GM21447 (cell line): Measurements from ENCODE around the gene TMEM178B.
"Not testable (repeated sequence)": the region's sequence is repeated elsewhere in the genome, so short reads cannot be mapped to it uniquely, and the experiment has no call there.

ENCODE experiments used
- ATAC-seq: cut with Tn5 transposase; IDR thresholded peaks from one replicate; pipeline ENCODE4 v1.9.1; 2021; ENCODE audit not compliant: unreplicated experiment

The TMEM178B gene

DNA sequence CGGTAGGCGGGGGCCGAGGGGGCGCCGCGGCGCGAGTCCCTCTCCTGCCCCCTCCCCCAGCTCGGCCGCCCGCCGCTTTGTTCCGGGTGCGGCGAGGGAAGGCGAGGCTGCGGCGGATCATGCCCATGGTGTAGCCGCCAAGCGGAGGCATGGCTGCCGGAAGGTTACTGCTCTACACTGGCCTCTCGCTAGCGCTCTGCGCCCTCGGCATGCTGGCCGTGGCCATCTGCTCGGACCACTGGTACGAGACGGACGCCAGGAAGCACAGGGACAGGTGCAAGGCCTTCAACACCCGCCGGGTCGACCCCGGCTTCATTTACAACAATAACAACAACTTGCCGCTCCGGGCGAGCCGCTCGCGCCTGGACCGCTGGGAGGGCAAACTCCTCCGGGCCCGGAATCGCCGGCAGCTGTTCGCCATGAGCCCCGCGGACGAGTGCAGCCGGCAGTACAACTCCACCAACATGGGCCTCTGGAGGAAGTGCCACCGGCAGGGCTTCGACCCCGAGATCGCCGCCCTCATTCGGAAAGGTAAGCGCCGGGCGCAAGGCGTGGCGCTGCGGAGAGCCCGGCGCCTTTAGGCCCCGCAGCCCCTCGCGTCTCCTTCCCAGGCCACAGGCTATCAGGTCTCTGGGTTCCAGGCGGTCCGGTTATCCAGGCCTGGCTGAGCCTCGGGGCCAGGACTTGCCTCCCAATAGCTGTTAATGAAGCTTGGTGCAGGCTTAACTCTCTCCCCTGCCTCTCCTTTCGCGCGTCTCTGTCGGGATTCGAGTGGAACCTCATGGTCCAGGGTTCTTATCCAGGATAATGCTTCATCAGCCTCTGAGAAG is 513 bp downstream of the TMEM178B start:
- no peak for ATAC-seq

DNA sequence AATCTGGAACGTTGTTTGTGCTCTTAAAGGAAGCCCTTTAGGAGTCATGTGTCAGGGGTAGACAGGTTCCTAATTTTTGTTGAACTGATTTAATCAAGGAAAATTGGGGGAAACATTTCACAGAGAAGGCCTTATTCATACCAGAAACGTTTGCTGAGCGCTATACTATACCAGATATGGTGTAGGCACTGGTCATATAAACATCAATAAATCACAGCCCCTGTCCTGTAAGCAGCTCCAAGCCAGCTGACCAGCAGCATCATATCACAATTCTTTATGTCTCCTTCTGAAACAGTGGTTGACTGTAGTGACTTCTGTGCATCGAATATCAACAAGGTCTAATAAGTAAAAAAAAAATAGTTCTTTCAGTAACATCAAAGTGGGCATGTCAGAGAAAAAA is 1.1 kb downstream of the TMEM178B start:
- no peak for ATAC-seq

DNA sequence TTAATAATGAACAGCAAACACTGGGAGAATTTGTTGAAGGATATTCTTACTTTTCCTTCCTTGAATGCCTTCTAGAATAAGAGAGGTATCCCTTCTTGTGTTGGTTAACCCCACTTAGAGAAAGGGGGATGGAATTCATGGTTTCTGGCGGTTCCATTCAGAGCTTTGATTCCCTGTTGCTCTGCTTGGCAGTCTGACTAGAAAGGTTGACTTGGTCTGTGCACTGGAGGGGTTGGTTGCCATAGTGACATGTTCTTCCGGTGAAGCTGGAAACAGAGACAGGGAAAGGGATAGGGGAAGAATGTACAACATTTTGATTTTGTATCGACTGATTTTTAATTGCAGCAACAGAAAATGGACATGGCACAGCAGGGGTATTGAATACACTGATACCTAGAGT is 2.5 kb downstream of the TMEM178B start:
- ATAC-seq, result no peak

DNA sequence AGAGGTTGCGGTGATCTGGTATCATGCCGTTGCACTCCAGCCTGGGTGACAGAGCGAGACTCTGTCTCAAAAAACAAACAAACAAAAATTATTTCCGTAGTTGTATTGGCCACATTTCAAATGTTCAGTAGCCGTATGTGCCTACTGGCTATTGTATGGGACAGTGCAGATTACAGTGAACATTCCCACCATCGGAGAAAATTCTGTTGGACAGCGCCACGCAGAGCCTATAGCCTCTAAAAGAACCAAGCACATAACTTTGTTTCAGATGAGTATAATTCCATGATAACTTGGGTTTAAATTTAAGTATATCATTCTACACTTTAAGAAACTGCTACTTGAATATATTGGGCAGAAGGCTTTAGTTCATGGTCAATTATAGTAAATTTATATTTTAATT is 5.4 kb downstream of the TMEM178B start:
- no peak for ATAC-seq

DNA sequence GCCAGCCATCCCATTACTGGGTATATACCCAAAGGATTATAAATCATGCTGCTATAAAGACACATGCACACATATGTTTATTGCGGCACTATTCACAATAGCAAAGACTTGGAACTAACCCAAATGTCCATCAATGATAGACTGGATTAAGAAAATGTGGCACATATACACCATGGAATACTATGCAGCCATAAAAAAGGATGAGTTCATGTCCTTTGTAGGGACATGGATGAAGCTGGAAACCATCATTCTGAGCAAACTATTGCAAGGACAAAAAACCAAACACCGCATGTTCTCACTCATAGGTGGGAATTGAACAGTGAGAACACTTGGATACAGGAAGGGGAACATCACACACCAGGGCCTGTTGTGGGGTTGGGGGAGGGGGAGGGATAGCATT is 15.6 kb downstream of the TMEM178B start:
- not testable (repeated sequence) for ATAC-seq

DNA sequence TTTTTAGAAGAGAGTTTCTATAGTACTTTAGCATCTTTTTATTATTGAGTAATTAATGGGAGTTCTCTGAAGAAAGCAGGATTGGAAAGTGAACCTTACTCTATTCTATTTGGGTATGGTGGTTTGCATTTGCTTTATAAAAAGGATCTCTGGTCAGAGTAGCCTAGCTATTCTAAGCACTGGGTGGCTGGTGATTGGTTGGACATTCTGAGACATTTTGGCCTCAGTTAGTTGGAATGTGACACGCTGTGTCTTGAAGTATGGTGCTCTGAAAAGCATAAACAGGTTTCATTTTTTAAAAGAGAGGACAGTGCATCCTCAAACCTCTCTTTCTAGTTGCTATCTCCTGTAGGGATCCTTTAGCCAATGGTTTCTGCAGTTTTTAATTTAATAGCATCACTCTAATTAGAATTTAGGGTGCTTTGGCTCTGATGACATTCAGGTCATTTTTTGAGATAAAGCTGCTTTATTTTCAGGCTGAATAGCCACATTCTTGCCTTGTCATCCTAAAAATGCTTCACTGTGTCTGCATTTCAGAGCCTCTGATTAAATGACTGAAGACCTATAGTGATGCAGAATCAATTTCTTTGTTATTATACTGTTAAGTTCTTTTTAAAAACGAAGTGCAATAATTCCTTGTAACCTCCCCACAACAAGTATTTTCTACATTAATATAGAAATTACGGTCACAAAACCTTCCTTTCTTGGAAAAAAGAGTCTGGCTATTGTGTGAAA is 20.6 kb downstream of the TMEM178B start:
- no peak for ATAC-seq

DNA sequence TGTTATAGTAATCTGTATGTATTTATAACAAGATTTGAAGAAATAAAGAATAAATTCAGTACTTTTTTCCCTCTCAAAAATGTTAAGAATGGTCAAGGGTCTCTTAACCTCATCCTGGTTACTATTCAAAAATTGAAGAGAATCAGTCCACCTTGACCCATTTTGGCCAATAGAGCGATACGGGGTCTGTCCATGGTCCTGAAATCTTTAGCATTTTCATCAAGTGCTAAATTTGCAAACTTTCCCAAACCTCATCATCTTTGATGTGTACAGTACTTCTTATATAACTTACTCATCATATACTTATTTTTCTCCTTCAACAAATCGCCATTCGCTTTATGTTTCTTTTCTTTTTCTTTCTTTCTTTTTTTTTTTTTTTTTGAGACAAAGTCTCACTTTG is 23.6 kb downstream of the TMEM178B start:
- no peak for ATAC-seq

DNA sequence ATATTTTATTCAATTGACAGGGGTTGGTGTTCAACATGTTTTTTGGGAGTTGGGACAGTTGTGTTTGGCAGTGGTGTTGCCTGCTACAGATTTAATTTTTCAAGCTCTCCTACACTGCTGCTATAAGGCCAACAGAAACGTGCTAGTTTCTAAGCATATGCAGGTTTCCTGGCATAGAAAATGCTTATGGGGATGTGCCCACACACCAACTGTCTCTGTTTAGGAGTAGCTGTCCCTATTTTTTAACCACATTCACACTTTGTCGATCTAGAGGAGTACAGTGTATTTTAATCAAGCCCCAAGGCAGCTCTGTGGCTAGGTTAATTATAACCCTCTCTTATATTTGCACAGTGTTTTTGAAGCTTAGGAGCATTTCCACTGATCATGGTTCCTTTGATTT is 28.6 kb downstream of the TMEM178B start:
- no peak for ATAC-seq

DNA sequence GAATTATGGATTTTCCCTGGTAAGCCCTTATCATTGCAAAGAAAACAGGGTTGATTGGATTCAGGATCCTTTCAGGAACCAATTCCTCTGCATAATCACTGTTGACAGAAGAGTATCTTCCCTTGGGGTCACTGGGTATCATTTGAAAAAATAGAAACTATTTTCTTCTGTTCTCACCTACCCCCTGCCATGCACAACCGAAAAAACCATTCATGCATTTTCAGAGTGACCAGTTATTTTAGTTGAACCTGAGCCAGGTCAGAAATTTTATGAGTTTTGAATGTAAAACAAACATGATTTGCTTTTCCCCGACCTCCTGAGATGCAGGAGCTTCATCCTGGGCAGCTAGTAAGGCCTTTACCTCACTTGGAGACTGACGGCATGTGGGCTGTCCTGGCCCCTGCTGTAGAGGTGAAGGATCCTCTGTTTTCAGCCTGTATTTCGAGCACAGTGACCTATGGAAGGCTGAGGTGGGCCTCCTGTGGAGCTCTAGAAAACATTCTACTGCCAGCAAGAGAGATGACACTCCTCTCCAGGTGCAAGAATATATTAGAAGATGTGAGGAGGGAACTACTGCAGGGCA is 30.1 kb downstream of the TMEM178B start:
- no peak for ATAC-seq

DNA sequence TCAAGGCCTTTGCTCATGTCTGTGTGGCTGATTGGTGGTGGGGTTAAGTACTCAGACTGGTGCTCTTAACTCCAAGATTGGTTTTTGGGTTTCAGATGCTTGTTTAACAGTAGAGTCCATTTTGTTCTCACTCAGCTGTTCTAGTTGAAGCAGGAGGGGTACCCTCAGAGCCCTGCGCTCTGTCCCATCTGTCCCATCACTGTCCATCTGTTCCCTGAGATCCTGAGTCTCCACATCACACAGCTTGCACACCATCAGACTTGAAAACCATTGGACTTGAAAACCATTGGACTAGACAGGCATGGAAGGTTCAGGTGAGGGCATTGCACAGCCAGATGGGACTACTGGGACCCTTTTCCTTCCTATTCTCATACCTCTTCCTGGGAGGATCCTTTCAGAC is 39.3 kb downstream of the TMEM178B start:
- no peak for ATAC-seq

DNA sequence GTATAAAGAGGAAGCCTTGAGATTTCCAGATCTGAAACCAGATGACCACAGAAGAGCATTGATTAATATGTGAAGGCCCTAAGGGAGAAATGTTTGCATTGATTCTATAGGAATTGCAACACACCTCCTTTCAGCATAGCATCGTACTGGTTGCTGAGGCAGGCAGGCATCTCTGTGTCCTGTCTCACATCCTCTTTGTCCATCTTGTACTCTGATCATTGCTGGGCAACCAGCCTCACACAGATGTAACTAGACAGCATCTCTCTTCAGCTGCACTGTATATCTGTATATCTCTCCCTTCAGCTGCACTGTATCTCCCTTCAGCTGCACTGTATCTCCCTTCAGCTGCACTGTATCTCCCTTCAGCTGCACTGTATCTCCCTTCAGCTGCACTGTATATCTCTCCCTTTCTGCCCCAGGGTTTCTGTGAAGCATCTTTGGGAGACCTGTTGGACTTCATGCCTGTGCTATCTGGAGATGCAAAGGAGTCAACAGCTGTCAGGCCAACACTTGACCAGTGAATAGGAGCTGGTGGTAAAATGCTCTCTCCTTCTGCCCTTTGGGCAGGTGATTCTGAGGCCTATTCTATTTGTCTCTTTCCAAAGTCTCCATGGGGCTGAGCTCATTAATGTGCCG is 40.3 kb downstream of the TMEM178B start:
- ATAC-seq, result no peak

DNA sequence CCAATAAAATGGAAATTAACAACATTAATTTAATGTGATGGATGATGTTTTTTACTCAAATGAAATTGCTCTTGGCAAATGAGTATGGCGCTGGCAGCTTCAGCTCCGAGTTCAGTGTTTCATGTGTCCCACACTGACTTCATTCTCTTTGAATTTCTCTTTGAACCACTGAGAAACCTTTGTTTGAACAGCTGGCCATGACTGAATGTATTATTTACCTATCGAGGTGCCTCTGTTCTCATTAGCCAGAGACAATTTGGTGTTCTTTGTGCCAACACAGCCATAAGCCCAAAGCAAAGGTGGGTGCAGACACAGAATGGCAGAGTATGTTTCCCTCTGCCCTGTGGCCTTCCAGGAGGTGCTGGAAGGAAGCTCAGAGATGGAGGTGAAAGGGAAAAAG is 42.1 kb downstream of the TMEM178B start:
- no peak for ATAC-seq

DNA sequence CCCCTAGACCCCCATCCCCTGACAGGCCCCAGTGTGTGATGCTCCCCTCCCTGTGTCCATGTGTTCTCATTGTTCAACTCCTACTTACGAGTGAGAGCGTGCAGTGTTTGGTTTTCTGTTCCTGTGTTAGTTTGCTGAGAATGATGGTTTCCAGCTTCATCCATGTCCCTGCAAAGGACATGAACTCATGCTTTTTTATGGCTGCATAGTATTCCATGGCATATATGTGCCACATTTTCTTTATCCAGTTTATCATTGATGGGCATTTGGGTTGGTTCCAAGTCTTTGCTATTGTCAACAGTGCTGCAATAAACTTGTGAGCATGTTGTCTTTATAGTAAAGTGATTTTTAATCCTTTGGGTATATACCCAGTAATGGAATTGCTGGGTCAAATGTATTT is 42.8 kb downstream of the TMEM178B start:
- ATAC-seq, result not testable (repeated sequence)

DNA sequence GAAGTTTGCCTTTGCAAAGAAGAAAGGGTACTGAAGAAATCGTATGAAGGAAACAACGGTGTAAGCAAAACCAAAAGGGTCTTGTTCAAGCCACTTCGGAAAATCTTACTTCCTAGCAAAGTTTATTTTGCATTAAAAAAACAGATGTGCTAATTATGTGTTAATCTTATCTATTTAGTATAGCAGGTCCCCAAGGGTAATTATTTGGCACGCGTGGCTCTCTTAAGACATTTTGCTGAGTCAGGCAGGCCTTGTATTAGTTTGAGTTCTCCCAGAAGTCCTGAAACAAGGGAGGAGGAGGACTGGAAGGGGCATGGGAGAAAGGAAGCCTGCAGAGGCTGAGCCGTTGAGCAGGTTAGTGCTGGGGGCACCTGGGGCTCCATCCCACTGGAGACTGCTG is 44.9 kb downstream of the TMEM178B start:
- ATAC-seq, result no peak

DNA sequence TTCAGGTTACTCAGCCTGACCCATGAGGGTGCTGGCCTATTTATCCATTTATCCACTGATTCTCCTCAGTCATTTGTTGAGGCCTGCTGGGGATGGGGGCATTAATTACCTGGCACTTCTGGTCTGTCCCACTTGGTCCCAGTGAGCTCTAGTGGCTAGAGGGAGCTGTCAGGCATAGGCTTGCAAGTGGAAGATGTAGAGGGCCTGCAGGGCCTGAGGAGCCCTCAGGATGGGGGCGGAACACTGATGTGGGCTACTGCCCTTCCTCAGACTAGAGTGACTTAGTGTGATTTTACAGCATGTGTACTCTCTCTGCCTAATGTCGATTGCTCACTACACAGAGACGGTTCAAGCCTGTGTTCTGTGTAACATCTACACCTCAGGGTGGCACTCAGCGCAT is 45.3 kb downstream of the TMEM178B start:
- ATAC-seq, result no peak

DNA sequence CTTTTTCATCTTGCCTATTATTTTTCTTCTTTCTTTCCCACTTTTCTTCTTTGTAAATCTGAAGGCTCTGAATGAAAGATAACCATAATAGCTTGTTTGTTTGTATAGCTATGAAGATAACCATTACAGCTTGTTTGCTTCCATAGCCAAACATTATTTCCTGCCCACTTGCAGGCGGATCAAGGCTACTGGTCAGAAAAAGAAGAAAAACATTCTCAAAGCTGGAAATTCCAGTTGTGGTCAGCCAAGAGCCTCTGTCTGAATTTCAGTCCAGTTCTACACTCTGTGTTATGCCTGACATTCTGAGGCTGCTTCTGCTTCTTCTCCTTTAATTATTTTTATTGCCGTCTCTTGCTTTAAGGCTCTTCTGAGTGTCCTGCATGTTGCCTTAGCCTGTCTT is 48.9 kb downstream of the TMEM178B start:
- no peak for ATAC-seq

DNA sequence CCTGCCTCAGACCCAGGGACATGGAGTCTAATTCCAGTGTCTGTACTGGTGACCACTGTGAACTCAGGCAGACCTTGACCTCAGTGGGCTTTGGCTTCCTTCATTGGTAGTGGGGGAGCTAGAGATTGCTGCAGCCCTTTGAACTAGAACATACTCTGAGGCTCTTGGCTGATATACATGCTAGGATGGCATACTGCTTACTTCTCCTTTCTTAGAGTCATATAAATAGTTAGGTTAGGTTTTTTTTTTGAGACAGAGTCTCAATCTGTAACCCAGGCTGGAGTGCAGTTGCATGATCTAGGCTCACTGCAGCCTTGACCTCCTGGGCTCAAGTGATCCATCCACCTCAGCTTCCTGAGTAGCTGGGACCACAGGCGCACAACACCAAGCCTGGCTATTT is 49.7 kb downstream of the TMEM178B start:
- ATAC-seq, result no peak

DNA sequence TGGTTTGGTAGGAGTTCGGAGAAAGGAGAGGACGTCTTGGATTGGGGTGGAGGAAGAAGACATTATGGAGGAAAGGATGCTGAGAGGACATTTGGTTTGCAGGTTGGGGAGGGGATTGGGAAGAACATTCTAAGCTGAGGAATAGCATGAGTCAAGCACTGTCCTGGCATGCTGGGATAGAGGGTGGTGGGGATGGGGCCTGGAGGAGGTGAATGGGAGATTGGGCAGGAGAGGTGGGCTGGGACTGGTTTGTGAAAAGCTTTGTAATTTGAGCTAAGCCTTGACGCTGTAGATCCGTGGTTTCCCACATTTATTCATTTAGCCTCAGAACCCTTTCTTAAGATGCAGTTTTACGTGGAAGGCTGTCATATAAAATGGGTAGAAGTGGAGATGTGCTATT is 52.2 kb downstream of the TMEM178B start:
- no peak for ATAC-seq

DNA sequence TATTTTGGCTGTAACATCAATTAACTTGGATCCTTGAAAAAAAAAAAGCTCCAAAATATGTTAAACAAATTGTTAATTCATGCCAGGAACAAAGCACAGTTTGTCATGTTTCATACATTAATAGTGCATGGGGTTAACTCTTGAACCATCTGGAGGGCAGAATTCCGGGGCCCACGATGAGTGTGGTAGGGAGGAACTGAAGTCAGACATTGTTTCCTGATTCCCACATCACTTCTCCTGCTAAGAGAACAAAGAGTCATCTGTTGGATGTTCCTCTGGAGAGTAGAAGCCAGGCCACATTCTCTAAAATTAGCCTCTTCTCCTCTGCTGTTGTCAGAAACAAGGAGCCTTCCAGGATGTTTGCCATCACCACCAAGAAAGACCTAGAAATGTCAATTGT is 54.6 kb downstream of the TMEM178B start:
- ATAC-seq, result no peak

DNA sequence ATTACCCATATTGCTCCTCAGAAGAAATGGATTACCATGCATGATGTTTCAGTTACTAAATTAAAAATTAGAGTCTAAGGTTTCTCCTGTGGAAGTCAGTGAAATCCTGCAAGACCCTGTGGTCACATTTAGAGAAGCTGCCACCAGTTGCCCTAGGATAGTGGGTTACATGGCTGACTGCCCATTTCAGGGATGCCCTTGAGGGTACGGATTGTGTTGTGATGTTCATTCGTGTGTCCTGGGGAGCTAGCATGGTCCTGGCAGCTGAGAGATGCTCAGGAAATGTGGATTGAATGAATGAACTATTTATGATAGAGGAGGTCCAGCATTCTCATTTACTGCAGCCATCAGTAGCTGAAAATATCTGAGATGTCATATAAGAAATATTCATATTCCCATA is 55.1 kb downstream of the TMEM178B start:
- no peak for ATAC-seq

DNA sequence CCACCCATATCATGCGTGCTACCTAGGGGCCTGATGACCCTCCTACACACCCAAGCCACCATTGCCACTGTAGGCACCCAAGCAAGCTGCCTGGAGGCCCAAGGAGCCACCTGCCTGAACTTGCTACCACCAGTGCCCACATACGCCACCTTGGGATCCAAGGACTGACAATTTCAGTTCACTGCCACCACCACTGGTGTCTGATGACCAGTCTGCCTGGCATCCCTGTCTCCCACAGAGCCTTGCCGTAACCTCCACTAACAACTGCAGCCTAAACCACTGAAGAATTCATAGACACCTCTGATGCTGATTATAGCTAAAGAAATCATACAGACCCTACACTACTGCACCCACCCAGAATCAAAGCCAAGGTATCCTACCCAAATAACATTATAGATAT is 58.8 kb downstream of the TMEM178B start:
- no peak for ATAC-seq

DNA sequence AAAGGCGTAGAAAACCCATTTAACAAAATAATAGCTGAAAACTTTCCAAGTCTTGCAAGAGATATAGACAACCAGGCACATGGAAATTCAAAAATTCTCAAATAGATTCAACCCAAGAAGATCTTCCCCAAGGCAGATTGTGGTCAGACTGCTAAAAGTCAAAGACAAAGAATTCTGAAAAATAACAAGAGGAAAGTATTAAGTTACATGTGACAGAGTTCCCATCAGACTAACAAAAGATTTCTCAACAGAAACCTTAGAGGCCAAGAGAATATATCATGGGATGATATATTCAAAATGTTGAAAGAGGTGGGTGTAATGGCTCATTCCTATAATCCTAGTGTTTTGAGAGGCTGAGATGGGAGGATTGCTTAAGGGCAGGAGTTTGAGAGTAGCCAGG is 59.8 kb downstream of the TMEM178B start:
- no peak for ATAC-seq
